Hepatocyte (in vitro differentiated cells): ENCODE data around the gene CDH4.

Experiments used
- CTCF ChIP-seq: fragments of 200-600 bp; sonication (generic); IDR thresholded peaks from 2 replicates; pipeline ENCODE4 v1.5.1; 2016; ENCODE audit warnings: antibody characterized with exemption, mild to moderate bottlenecking; ENCODE audit not compliant: poor library complexity
- EZH2phosphoT487 ChIP-seq: fragments of 200-600 bp; sonication (generic); IDR thresholded peaks from one replicate; pipeline ENCODE4 v1.6.1; 2018; ENCODE audit warnings: antibody characterized with exemption, mild to moderate bottlenecking, low read depth, moderate library complexity; ENCODE audit not compliant: unreplicated experiment, severe bottlenecking

- TF ChIP-seq CTCF: no peak
- TF ChIP-seq EZH2phosphoT487: no peak
Observed at GRCh38 chr20:61458146-61458746, 206.2 kb downstream of the CDH4 start.
